Limb (tissue), 2 donors: ENCODE measurements around the gene MCIDAS.

Source experiments
- DNase-seq, 2 donors: peaks; one replicate each; pipeline ENCODE4 v3.0.0-alpha.2; 2016; ENCODE audit errors: extremely low spot score in 2 of 2

The MCIDAS gene

DNA sequence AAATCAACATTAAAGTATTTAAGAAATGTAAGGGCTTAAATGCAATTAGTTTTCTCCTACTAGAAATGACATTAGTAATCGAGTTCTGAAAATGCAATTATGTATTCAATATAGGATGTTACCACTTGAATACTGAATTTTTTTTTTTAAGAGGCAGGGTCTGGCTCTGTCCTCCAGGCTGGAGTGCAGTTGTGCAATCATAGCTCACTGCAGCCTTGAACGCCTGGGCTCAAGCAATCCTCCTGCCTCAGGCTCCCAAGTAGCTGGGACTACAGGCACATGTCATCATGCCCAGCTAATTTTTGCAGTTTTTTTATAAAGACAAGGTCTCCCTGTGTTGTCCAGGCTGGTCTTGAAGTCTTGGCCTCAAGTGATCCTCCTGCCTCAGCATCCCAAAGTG is 55.6 kb downstream of the MCIDAS start:
- DNase-seq: no peak
